Measurements from ENCODE around the gene FAM20A. TPM values are rescaled to one million over a fixed set of nuclear protein-coding genes. Genes with fewer than 3 reads are reported as not detected.

The FAM20A gene
- total RNA-seq, 1 experiment from 2014 or later: 0.11 TPM

GRCh38 chr17:68642118-68642412 lies 40.9 kb upstream of the FAM20A start:
- Histone ChIP-seq H3K4me1 (ENCODE audit: insufficient read depth, low read length) (peaks cover 16% of the 10 kb centered on the region), H2AFZ (ENCODE audit: low read length) (no peak overlapping the region), H3K9me3 (ENCODE audit: low read length) (no peaks in the 10 kb centered on the region), H3K79me2 (ENCODE audit: low read length) (no peaks in the 10 kb centered on the region), H3K27ac (ENCODE audit: low read length) (no peak overlapping the region), H3K4me3 (ENCODE audit: low read length) (no peak overlapping the region), H4K20me1 (ENCODE audit: low read length) (no peaks in the 10 kb centered on the region), H3K9me2 (replicated peaks; ENCODE audit: low read length) (no peaks in the 10 kb centered on the region), H3K36me3 (ENCODE audit: low read depth, low read length) (no peaks in the 10 kb centered on the region), H3K9ac (ENCODE audit: low read length) (no peak overlapping the region), H3K27me3 (ENCODE audit: low read length) (peaks cover 3% of the 10 kb centered on the region; the same call in 1 of the 2 replicates), H3F3A (ENCODE audit: low read length, unreplicated experiment) (no peaks in the 10 kb centered on the region), H3K4me2 (ENCODE audit: low read length) (no peak overlapping the region)
- TF ChIP-seq CTCF (conservative IDR thresholded peaks at IDR 0.05; ENCODE audit: low read depth, low read length): no peak
- TF ChIP-seq EZH2 (IDR thresholded peaks at IDR 0.05; ENCODE audit: low read length, unreplicated experiment): no peak
- no TSS peak for BruUV-seq (replicated peaks)
- DNase-seq (no peak), ATAC-seq (no peak)
- intact Hi-C loops (cut with micrococcal nuclease): loop anchor here (10.0 kb wide), 1 partner anchor 603 kb away; no protein-coding TSS in a partner anchor
- ChIA-PET POLR2A (ENCODE audit: unreplicated experiment) (no interaction called here), CTCF (no interaction called here)

- CTCF ChIA-PET: no interaction called here
- H3K9me2 ChIP-seq (replicated peaks; ENCODE audit: low read length): no peaks in the 10 kb centered on the region
- ATAC-seq: no peak
Observed at GRCh38 chr17:68641276-68642117, 40.3 kb upstream of the FAM20A start.

More at GRCh38 chr17:68641276-68642117, 40.3 kb upstream of the FAM20A start:
- Histone ChIP-seq H3K27ac (ENCODE audit: low read length) (no peak overlapping the region), H3K4me2 (ENCODE audit: low read length) (no peak overlapping the region), H3K36me3 (ENCODE audit: low read depth, low read length) (no peaks in the 10 kb centered on the region), H2AFZ (ENCODE audit: low read length) (no peak overlapping the region), H3K9me3 (ENCODE audit: low read length) (no peaks in the 10 kb centered on the region), H3K9ac (ENCODE audit: low read length) (no peak overlapping the region), H3K4me1 (ENCODE audit: insufficient read depth, low read length) (peaks cover 11% of the 10 kb centered on the region), H3F3A (ENCODE audit: low read length, unreplicated experiment) (no peaks in the 10 kb centered on the region), H3K27me3 (ENCODE audit: low read length) (peaks cover 3% of the 10 kb centered on the region; the same call in 1 of the 2 replicates), H3K79me2 (ENCODE audit: low read length) (no peaks in the 10 kb centered on the region), H4K20me1 (ENCODE audit: low read length) (no peaks in the 10 kb centered on the region), H3K4me3 (ENCODE audit: low read length) (no peak overlapping the region)
- intact Hi-C loops (cut with micrococcal nuclease): loop anchor here (10.0 kb wide), 1 partner anchor 603 kb away; no protein-coding TSS in a partner anchor
- no peak for DNase-seq
- TF ChIP-seq EZH2 (IDR thresholded peaks at IDR 0.05; ENCODE audit: low read length, unreplicated experiment) (no peak), EZH2phosphoT487 (IDR thresholded peaks at IDR 0.05; ENCODE audit: borderline replicate concordance, low read length) (no peak), CTCF (conservative IDR thresholded peaks at IDR 0.05; ENCODE audit: low read depth, low read length) (no peak)
- POLR2A ChIA-PET (ENCODE audit: unreplicated experiment): no interaction called here
- no TSS peak for BruUV-seq (replicated peaks)
